GM18907 (cell line): ENCODE measurements around the gene TAF8.

ENCODE experiments used
- ATAC-seq: cut with Tn5 transposase; IDR thresholded peaks from one replicate; pipeline ENCODE4 v1.9.1; 2021; ENCODE audit warnings: mild to moderate bottlenecking, moderate library complexity; ENCODE audit not compliant: unreplicated experiment

The TAF8 gene

GRCh38 chr6:42049948-42050296 lies 402 bp upstream of the TAF8 start:
- no peak for ATAC-seq

- no peak for ATAC-seq
Measured at GRCh38 chr6:42051268-42051653, 937 bp downstream of the TAF8 start.

- ATAC-seq: no peak
Measured at GRCh38 chr6:42053601-42054000, 3.3 kb downstream of the TAF8 start.

- no peak for ATAC-seq
Measured at GRCh38 chr6:42059743-42060142, 9.4 kb downstream of the TAF8 start.

GRCh38 chr6:42066156-42066675 lies 15.9 kb downstream of the TAF8 start:
- ATAC-seq: no peak

- no peak for ATAC-seq
Measured at GRCh38 chr6:42068173-42068572, 17.8 kb downstream of the TAF8 start.

GRCh38 chr6:42068872-42069522 lies 18.7 kb downstream of the TAF8 start:
- no peak for ATAC-seq

- ATAC-seq: no peak
Measured at GRCh38 chr6:42071881-42072583, 21.7 kb downstream of the TAF8 start.

- ATAC-seq: no peak
Measured at GRCh38 chr6:42073287-42073686, 23.0 kb downstream of the TAF8 start.

- no peak for ATAC-seq
Measured at GRCh38 chr6:42075159-42075838, 25.0 kb downstream of the TAF8 start.

GRCh38 chr6:42078386-42078785 lies 28.1 kb downstream of the TAF8 start:
- no peak for ATAC-seq

GRCh38 chr6:42079941-42080464 lies 29.7 kb downstream of the TAF8 start:
- no peak for ATAC-seq

- no peak for ATAC-seq
Measured at GRCh38 chr6:42083530-42083929, 33.2 kb downstream of the TAF8 start.

- ATAC-seq: no peak
Measured at GRCh38 chr6:42084889-42085288, 34.6 kb downstream of the TAF8 start.

GRCh38 chr6:42086046-42087035 lies 36.0 kb downstream of the TAF8 start:
- ATAC-seq: no peak

GRCh38 chr6:42088101-42088591 lies 37.8 kb downstream of the TAF8 start:
- ATAC-seq: no peak

- ATAC-seq: no peak
Measured at GRCh38 chr6:42090819-42091717, 40.7 kb downstream of the TAF8 start.

- no peak for ATAC-seq
Measured at GRCh38 chr6:42091718-42092023, 41.3 kb downstream of the TAF8 start.

- no peak for ATAC-seq
Measured at GRCh38 chr6:42093582-42094329, 43.4 kb downstream of the TAF8 start.
